ENCODE results near the gene MOB2.

Gene MOB2

DNA sequence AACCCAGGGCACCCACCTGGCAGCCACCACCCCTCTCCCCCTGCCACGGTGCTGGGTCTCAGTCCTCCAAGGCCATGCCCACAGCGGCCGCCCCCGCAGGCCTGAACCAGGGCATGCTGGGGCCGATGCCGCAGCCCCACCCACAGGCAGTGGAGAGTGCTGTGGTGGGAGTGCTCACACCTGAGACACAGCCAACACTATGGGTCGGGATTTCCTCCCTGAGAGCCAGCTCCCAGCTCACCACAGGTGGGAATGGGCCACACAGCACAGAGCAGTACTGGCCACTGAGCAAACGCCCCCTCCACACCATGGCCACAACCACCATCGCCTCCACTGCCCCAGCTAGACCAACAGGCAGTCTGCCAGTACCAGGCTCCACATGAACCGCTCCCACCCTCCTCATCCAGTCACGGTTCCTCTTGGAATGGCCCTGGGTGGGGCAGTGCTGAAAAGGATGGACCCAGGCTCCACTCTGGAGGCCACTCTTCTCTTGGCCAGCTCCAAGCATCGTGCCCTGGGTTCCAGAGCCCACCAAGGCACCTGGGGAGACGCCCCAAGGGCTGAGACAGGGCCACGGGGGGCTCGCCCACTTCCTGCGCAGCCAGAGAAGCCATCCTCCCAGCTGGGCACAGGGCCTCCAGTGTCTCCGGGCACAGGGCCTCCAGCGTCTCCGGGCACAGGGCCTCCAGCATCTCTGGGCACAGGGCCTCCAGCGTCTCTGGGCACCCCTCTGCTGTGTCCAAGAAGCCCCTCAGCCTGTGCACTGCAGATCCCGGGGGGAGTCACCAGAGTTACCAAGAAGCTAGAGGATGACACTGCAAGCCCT is 14.2 kb downstream of the MOB2 start:
- DNase-seq (ENCODE audit: low read depth in 2 of 2) = no peak

DNA sequence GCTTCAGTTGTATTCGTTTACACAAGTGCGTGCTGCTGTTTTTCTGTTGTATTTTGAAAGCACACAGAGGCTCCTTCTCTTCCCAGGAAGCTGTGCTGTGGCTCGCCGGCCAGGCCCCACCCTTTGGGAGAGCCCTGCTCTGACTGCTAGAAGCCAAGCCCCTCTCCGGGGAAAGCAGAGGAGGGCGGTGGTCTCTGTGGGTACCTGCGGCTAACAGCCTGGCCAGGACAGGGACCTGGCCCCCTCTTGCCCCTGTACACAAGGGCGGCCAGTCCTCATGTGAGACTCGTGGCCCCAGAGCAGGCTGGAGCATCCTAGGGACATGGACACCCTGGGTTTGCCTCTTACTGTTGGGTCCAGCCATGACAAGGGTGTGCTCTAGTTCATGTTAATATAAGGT is 14.8 kb downstream of the MOB2 start:
- no peak for DNase-seq (ENCODE audit: low read depth in 2 of 2)

DNA sequence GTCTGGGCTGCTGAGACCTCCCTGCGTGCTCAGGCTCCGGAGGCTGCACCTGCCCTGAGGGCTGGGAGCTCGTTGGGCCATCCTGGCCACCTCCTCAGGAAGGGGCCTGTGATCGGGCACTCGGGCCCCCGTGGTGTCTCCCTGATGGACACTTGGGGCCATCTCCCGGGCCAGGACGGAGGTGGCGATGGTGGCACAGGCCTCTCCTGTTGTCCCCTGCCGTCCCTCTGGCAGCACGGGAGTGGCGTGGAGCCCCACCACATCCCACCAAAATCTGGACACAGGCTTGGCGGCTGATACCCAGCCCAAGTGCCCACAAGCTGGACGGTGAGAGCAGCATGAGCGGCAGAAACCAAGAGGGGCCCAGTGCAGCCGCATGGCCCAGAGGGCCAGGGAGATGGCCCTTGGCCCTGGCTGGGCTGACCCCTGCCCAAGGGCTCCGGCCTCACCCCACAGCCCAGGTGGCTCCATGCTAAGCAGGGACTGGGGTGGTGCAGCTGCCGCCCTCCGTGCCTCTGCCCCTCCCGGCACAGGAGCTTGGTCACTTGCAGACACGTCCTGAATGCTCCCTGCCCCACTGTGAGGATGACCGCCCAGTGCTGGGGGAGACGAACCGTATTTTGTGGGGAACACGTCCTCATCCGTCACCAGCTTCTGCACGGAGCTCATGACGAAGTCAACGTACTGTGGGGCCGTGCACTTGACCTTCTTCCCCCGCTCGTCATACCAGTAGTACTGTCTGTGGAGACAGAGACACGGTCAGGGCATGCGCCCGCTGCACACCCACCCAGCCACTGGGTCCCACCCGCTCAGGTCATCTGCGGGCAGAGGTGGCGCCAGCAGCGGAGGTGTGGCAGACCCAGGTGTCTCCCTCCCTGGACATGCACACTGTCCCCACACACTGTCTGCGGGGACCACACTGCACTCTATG is 15.6 kb downstream of the MOB2 start:
- DNase-seq (ENCODE audit: low read depth in 2 of 2) = no peak

DNA sequence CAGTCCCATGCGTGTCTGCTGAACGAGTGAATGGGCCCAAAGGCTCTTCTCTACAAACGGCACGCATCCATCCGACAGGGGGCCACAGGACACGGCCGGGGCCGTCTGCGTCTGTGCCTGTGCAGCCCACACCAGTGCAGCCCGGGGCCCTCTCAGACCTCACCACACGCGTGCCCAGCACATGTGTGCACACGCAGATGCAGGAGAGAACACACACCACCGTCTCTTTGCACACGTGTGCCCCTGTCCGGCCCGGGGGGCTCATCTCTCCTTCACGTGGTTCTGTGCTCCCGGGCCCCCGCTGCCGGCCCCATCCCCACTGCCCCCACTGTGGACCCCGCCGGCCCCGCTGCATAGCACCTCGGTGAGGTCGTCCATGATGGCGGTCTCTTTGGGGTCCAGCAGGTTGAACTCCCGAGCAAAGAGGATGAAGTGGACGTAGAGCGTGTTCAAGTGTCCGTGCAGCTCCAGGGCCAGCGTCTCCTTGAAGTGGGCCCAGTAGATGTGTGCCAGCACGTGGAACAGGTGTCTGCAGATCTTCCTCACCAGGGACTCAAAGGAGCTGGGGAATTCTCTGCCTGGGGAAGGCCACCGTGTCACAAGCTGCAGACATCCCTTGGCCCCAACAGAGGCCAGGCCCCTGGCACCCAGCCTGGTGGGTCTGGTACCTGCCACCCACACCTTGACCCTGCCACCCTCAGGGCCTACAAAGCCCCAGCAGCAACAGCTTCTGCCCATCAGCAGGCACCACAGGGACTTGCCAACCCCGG is 16.5 kb downstream of the MOB2 start:
- no peak for DNase-seq (ENCODE audit: low read depth in 2 of 2)

DNA sequence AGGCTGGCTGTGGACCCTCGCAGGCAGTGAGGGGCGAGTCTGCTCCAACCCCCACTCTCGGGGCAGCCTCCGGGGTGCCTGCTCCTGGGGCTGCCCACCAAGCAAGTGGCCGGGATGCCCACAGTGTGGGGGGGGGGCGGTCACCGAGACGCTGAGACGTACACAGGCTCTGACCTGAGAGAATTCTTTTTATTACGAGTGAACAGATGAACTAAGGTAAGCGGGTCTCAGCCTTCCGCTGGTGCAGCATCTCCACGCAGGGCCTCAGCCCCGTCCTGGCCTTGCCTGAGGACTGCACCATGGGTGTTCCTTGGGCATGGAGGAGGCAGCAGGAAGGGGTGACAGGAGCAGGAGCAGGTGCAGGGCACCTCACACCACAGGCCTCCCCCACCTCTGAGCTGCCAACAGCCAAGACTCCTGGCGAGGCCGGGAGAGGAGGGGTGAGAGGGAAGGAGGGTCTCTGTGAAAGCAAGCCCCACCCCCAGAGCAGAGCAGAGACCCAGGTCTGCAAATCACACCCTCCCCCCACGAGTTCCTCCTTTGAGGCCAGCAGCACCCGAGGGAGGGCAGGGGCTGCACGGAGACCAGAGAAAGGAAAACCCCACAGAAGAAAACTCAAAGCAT is 17.2 kb downstream of the MOB2 start:
- no peak for DNase-seq (ENCODE audit: low read depth in 2 of 2)

DNA sequence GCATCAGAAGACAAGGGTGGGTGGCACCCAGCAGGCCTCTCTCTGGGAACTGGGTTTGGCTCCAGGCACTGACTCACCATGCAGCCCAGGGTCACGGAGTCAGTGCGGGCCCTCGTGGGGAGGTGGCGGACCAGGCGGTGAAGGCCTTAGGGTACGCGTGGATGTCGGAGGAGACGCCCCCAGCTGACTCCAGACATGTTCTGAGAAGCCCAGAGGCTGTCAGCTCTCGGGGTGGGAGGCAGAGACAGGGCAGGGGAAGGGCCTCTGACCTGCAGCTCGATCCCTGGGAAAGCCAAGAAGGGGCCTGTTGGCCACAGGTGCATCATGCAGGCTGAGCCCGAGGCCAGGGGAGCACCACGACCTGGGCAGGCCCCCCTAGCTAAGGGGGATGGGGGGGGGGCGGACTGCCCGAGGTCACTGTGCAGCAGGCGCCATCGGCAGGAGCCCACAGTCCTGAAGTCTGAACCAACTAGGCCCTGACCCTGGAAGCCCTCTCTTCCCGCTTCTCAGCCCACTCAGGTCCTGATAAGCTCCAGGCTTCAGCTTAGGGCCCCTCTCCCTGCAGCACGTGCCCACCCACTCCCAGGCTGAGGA is 18.0 kb downstream of the MOB2 start:
- DNase-seq (ENCODE audit: low read depth in 2 of 2) = no peak

DNA sequence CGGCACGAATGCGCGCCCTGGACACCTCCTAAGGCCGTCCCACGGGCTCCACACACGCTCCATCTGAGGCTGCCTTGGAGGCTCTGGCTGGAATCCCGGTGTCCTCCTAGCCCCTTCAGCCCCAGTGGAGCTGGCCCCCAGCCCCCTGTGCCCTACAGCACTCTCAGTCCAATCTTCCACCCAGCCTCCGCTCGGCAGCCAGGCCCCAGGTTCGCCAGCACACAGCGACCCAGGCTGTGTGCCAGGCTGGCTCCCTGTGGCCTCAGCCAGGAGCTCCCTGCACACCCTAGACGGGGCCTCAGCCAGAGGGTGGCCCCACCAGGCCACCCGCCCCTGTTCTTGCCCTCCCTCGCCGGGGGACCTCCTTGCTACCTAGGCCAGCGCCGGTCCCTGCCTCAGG is 18.6 kb downstream of the MOB2 start:
- no peak for DNase-seq (ENCODE audit: low read depth in 2 of 2)

DNA sequence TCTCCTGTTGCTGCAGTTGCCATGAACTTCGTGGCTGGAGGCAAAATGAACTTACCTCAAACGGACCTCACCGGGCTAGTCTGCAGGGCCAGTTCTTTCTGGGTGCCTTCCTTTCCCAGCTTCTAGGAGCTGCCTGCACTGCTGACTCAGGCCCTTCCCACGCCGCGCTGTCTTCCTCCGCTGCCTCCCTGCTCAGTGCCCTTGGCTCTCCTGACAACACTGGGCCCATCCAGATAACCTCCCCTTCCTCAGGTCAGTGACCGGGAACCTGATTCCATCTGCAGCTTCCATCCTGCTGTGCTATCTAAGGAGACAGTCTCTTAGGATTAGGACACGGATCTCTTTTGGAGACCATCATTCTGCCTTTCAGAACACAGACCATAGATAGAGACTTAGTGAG is 19.3 kb downstream of the MOB2 start:
- no peak for DNase-seq (ENCODE audit: low read depth in 2 of 2)

DNA sequence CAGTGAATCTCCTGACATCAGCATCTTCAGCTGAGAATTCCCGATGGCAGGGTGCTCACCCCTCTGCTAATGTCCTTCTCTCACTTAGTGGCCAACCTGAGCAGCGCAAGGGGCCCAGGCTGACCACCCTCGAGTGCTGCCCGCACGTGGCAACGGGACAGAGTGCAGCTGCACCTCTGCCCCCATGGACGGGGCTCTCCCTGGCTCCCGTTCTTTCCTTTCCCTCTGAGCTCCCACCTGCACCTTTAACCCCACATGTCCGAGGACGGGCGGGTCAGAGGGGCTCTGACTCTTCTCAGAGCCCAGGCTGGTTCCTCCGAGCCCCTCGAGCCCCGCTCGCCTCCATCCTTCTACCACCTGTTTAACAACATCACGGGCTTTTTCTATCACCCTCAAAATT is 19.8 kb downstream of the MOB2 start:
- DNase-seq (ENCODE audit: low read depth in 2 of 2) = no peak

DNA sequence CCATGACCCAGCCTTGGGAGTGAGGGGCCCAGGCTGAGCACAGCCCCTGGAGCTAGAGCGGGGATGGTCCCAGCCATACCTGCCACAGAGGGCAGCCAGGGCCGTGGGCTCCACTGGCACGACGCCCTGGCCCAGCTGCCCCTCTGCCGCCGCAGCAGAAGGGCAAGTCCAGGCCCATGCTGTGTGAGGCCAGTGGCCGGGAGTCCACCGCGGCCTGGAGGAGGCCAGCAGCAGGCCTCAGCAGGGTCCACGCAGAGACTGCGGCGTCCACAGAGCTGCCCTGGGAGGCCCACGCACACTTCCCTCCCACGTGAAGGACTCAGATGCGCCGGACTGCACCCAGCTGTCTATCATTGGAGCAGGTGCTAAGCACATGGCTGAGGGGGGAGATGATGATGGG is 23.5 kb downstream of the MOB2 start:
- no peak for DNase-seq (ENCODE audit: low read depth in 2 of 2)

DNA sequence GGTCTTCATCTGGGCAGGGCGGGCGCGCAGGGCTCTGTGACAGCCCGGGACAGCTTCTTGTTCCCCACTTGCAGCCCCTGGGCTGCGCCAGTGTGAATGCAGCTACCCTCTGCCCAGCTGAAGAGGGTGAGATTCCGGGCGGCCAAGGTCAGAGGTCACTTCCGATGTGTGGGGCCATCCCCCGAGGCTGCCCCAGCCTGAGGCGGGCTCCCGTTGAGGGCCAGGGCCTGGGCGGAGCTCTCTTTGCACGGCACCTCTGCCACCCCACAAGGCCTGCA is 23.9 kb downstream of the MOB2 start:
- DNase-seq (ENCODE audit: low read depth in 2 of 2) = no peak

DNA sequence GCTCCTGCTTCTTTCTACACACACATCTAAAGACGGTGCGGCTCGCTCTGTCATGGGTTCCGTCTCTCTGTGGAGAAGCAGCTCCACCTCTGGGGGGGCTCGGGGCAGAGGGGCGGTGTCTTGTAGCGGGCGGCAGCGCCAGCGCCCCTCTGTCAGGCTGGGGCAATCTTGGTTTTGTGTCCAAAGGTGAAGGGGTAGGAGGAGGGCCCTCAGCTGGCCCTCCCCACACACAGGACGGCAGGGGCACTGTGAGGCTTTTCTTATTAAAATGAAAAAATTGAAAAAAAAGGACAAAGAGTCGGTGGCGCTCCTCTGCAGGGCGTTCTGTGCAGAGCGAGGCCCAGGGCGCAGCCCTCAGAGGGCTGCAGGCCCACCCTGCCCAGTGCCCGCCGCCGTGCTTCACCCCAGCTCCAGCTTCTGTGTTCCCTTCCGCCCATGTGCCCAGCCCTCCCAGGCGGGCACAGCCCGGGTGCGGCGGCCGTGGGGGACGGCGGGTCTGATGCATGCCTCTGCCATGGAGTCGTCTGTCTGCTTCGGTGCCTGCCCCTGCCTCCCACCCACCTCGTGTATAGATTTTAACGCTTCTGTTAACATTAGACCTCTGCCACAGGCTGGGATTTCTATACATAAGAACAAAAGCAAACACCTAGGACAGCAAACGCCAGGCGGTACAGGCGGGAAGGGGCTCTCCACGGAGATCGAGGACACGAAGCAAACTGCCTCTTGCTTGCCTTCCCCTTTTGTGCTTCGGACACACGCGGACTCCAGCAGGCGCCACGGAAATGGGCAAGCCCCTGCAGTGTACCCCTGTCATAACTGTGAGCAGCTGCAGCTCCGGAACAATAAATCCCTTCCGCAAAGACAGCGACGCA is 24.5 kb downstream of the MOB2 start:
- DNase-seq (ENCODE audit: low read depth in 2 of 2) = no peak

DNA sequence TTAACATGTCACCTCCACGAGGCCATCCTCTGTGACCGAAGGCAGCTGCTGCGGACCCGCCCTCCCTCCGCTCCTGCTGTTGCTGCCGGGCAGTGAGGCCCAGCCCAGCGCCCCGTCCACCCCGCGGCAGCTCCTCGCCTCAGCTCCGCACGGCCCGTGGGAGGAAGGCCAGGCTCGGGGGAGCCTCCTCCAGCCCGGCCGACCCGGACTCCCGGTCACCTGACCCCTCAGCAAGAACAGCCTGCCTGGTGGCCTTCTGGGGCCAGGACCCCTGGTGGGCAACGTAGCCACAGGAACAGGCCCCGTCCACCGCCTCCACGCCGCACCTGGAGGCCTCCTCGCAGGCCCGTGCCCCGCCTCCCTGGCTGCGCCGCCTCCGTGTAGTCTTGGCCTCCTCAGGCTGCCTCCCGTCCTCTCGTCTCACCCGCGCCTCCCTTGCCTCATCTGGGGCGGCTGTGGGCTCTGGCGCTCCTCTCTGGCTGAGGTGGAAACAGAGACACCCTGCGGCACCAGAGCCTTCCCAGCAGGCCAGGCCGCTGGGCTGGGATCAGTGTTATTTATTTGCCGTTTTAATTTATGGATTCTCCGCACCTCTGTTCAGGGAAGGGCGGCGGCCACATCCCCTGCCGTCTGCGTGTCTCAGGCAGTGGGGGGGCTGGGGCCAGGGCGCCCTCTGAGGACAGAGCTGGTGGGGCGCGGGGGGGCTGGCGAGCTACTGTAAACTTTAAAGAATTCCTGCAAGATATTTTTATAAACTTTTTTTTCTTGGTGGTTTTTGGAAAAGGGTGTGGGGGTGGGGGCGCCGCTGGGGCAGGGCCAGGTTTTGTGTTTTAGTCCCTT is 25.4 kb downstream of the MOB2 start:
- DNase-seq (ENCODE audit: low read depth in 2 of 2) = no peak

DNA sequence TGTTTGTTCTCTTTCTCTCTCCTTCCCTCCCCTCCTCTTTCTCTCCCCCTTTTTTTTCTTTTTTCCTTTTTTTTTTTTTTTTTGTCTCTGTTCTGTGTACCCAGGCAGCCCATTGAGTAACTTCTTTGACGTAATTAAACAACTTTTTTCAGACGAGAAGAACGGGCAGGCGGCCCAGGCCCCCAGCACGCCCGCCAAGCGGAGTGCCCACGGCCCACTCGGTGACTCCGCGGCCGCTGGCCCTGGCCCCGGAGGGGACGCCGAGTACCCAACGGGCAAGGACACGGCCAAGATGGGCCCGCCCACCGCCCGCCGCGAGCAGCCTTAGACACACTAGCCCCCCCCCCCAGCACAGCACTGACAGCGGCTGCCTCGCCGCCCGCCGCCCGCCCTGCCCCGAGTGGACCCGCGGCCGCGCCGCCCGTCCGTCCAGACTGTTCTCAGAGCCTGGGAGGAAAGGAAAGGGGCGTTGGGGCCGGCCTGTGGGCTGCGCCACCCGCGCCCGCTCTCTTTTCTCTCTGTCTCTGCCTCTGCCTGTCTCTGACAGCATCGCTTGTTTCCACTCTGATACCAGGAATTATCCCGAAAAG is 26.1 kb downstream of the MOB2 start:
- no peak for DNase-seq (ENCODE audit: low read depth in 2 of 2)

DNA sequence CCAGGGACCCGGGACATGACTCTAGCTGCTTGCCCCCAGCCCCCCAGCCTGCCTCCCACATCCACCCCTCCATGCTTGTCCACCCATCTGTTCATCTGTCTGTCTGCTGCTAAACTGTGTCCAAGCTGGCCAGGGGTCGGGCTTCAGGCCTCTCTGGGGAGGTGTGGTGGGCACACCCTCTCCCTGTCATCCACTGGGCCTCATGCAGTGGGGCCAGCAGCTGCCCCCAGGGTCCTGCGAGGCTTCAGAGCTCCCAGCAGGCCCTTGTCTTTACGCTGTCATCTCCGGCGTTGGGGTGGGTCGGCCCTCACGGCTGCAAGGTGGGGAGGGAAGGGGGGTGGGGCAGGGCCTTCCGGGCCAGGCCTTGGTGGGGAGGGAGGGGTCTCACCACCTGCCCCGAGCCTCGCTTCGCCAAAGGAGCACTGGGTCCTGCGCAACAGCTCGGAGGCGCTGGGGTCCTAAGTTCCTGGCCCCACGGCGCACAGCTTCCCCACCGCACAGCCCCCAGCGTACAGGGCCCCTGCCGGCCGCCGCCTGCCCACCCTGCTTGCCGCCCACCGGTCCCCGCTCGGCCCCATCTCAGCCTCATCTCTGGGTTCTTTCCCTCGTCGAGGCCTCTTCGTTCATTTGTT is 26.7 kb downstream of the MOB2 start:
- DNase-seq (ENCODE audit: low read depth in 2 of 2) = no peak

DNA sequence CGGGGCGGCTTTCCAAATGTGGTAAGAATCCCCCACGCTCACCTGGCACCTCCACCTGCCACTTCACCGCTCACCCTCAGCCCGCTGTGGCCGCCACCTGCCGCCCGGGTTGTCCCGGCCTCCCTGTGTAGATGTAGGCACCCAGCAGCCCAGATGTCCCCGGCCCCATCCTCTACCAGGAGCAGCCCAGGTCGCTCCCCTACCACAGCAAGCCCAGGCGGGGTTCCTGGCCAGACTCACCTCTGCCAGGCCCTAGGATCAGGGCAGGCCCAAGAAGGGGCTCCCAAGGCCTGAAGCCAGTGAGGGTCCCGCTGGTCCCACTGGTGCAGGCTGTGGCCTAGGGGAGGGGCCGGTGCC is 27.4 kb downstream of the MOB2 start:
- no peak for DNase-seq (ENCODE audit: low read depth in 2 of 2)

DNA sequence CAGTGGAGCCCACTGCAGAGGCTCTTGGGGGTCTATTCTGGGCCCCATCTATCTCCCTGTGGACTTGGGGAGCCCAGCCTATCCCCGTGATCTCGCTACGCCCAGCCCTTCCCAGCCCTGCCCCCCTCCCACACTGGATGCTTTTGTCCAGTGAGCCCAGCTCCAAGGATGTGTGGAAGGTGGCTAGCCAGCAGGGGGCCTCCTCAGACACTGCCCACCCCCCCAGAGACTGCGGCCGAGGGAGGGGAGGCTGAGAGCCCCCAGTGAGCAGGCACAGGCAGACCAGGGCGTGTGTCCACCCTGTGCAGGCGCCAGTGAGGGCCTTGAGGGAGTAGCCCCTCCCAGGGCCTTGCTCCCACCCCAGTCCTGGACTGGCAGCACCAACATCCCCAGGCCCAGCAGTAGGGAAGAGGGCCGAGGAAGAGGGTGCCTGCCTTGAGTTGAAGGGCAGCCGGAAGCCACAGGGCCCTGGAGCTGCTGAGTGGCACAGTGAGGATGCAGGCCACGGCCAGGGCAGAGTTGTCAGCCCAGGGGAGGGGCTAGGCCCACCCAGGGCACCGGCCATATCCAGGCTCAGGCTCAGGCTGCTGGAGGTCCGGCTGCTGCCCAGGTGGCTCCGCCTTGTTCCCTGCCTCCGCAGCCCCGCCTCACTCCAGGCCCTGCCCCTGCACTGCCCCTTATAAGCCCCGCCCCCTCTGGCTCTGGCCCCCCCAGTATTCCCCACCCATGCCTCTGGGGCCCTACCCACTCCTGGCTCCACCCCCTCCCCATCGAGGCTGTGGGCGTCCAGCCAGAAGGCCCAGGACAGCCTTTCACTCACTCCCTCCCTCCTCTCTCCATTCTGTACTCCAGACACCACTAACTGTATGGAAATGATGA is 28.0 kb downstream of the MOB2 start:
- no peak for DNase-seq (ENCODE audit: low read depth in 2 of 2)

DNA sequence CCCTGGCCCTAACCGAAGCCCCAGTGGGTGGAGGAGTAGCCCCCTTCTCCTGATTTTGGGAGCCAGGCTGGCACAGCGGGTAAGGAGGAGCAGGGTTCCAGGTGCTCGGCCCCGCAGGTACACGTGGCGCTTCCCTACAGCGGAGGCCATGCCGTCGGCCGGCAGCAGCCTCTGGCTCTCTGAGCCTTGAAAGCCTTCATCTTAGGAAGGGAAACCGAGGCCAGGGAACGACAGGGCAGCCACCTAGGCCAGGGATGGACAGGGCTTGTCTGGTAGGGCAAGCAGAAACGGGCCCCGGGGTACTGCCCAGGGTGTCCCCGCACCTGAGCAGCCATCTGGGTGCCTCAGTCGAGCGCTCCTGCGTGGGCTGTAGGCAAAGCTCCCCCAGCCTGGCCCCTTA is 28.7 kb downstream of the MOB2 start:
- no peak for DNase-seq (ENCODE audit: low read depth in 2 of 2)
